ENCODE measurements around the gene DNM1. TPM values are rescaled to one million over a fixed set of nuclear protein-coding genes. Genes with fewer than 3 reads are reported as not detected.
"Not testable (repeated sequence)": the region's sequence is repeated elsewhere in the genome, so short reads cannot be mapped to it uniquely, and the experiment has no call there.

DNM1 gene
- polyA plus RNA-seq, 1 of the 3 experiments (the other 2 are of a cell fraction), result 35.7 TPM

- H3K9me2 ChIP-seq, result no peaks in the 10 kb centered on the region
- H3F3A ChIP-seq (replicated peaks; ENCODE audit: insufficient read depth), result no peaks in the 10 kb centered on the region
- H3K27ac ChIP-seq (ENCODE audit: low read depth in 2 of 2, low read length in 1 of 2), result no peak overlapping the region
- H3K79me2 ChIP-seq (ENCODE audit: insufficient read depth), result no peaks in the 10 kb centered on the region
- no peaks in the 10 kb centered on the region for H4K20me1 ChIP-seq (ENCODE audit: insufficient read depth)
- peaks cover 10 to 13% of the 10 kb centered on the region in 2 experiments for H3K36me3 ChIP-seq (replicated peaks in 1 of 2; ENCODE audit: control insufficient read depth in 1 of 2, insufficient read depth in 2 of 2, low read length in 1 of 2)
- no peaks in the 10 kb centered on the region for H3K27me3 ChIP-seq (ENCODE audit: insufficient read depth)
- POLR2A ChIA-PET, result no interaction called here
- H3K4me1 ChIP-seq (ENCODE audit: control insufficient read depth in 1 of 2, insufficient read depth in 2 of 2, low read depth in 1 of 2, low read length in 1 of 2), result no peaks in the 10 kb centered on the region
- DNase-seq, result no peak
- H3K9ac ChIP-seq, result no peak overlapping the region
- H3K9me3 ChIP-seq, result no peaks in the 10 kb centered on the region
- H3K4me2 ChIP-seq, result no peak overlapping the region
- CTCF ChIA-PET, result no interaction called here
- no peak for TF ChIP-seq POLR2AphosphoS5 (IDR thresholded peaks at IDR 0.05; ENCODE audit: low read depth, low read length)
- no peak for TF ChIP-seq GABPA (IDR thresholded peaks at IDR 0.05; ENCODE audit: low read depth)
- no peak for TF ChIP-seq NRF1 (IDR thresholded peaks at IDR 0.05; ENCODE audit: low read depth, low read length)
- no peak for TF ChIP-seq YY1 (IDR thresholded peaks at IDR 0.05; ENCODE audit: low read depth)
- no peak for TF ChIP-seq CHD2 (IDR thresholded peaks at IDR 0.05; ENCODE audit: low read length, partially characterized antibody)
- 93% methylated on average over 6 of the region's 7 CpGs for WGBS (ENCODE audit: low lambda C conversion rate)
- H3K4me3 ChIP-seq (ENCODE audit: low read depth in 2 of 2, low read length in 1 of 2), result no peak overlapping the region
- no peak overlapping the region for H2AFZ ChIP-seq (ENCODE audit: low read depth)
These were observed 21.7 kb downstream of the DNM1 start for GRCh38 chr9:128224877-128225276.

GRCh38 chr9:128225770-128226411 is 22.7 kb downstream of the DNM1 start:
- POLR2A ChIA-PET, result no interaction called here

GRCh38 chr9:128226412-128226801 is 23.2 kb downstream of the DNM1 start:
- CTCF ChIA-PET, result no interaction called here
- H3K4me2 ChIP-seq, result no peak overlapping the region
- no peaks in the 10 kb centered on the region for H3K27me3 ChIP-seq (ENCODE audit: insufficient read depth)
- POLR2A ChIA-PET, result no interaction called here
- H4K20me1 ChIP-seq (ENCODE audit: insufficient read depth), result no peaks in the 10 kb centered on the region
- no peak overlapping the region for H3K27ac ChIP-seq (ENCODE audit: low read depth in 2 of 2, low read length in 1 of 2)
- H3F3A ChIP-seq (replicated peaks; ENCODE audit: insufficient read depth), result no peaks in the 10 kb centered on the region
- no peaks in the 10 kb centered on the region for H3K9me2 ChIP-seq
- no peaks in the 10 kb centered on the region for H3K9me3 ChIP-seq
- no peak overlapping the region for H3K9ac ChIP-seq
- H3K4me3 ChIP-seq (ENCODE audit: low read depth in 2 of 2, low read length in 1 of 2), result no peak overlapping the region
- no peak for DNase-seq
- no peak overlapping the region for H2AFZ ChIP-seq (ENCODE audit: low read depth)
- whole genome bisulfite sequencing (ENCODE audit: low lambda C conversion rate), result 94% methylated on average over 5 of the region's 5 CpGs
- TF ChIP-seq TAF1 (IDR thresholded peaks at IDR 0.05; ENCODE audit: borderline replicate concordance, low read depth, low read length), result no peak
- TF ChIP-seq CTCF (IDR thresholded peaks at IDR 0.05), result no peak
- no peak for TF ChIP-seq MXI1 (IDR thresholded peaks at IDR 0.05; ENCODE audit: low read depth, low read length)
- TF ChIP-seq SMC3 (IDR thresholded peaks at IDR 0.05; ENCODE audit: low read depth, low read length), result no peak
- TF ChIP-seq TCF12 (IDR thresholded peaks at IDR 0.05), result no peak
- TF ChIP-seq FOSL2 (IDR thresholded peaks at IDR 0.05; ENCODE audit: borderline replicate concordance, low read depth), result no peak
- TF ChIP-seq JUND (IDR thresholded peaks at IDR 0.05), result no peak
- H3K4me1 ChIP-seq (ENCODE audit: control insufficient read depth in 1 of 2, insufficient read depth in 2 of 2, low read depth in 1 of 2, low read length in 1 of 2), result no peaks in the 10 kb centered on the region
- H3K36me3 ChIP-seq (replicated peaks in 1 of 2; ENCODE audit: control insufficient read depth in 1 of 2, insufficient read depth in 2 of 2, low read length in 1 of 2), result peaks cover 5 to 9% of the 10 kb centered on the region in 2 experiments
- no peaks in the 10 kb centered on the region for H3K79me2 ChIP-seq (ENCODE audit: insufficient read depth)

More at GRCh38 chr9:128225770-128226411, 22.7 kb downstream of the DNM1 start:
- Histone ChIP-seq H3K79me2 (ENCODE audit: insufficient read depth) (no peaks in the 10 kb centered on the region), H3K4me3 (ENCODE audit: low read depth in 2 of 2, low read length in 1 of 2) (no peak overlapping the region), H3K27me3 (ENCODE audit: insufficient read depth) (no peaks in the 10 kb centered on the region), H3K4me2 (no peak overlapping the region), H3K9me3 (no peaks in the 10 kb centered on the region), H3K9ac (no peak overlapping the region), H3K9me2 (no peaks in the 10 kb centered on the region), H3F3A (replicated peaks; ENCODE audit: insufficient read depth) (no peaks in the 10 kb centered on the region), H3K36me3 (replicated peaks in 1 of 2; ENCODE audit: control insufficient read depth in 1 of 2, insufficient read depth in 2 of 2, low read length in 1 of 2) (peaks cover 9 to 10% of the 10 kb centered on the region in 2 experiments), H4K20me1 (ENCODE audit: insufficient read depth) (no peaks in the 10 kb centered on the region), H3K4me1 (ENCODE audit: control insufficient read depth in 1 of 2, insufficient read depth in 2 of 2, low read depth in 1 of 2, low read length in 1 of 2) (no peaks in the 10 kb centered on the region), H2AFZ (ENCODE audit: low read depth) (no peak overlapping the region), H3K27ac (ENCODE audit: low read depth in 2 of 2, low read length in 1 of 2) (no peak overlapping the region)
- WGBS (ENCODE audit: low lambda C conversion rate), result 91% methylated on average over 19 of the region's 19 CpGs
- no peak for DNase-seq
- CTCF ChIA-PET, result no interaction called here
- TF ChIP-seq TCF12 (IDR thresholded peaks at IDR 0.05) (no peak), EZH2phosphoT487 (IDR thresholded peaks at IDR 0.05; ENCODE audit: borderline replicate concordance, low read depth) (no peak), YY1 (IDR thresholded peaks at IDR 0.05; ENCODE audit: low read depth) (no peak), SMC3 (IDR thresholded peaks at IDR 0.05; ENCODE audit: low read depth, low read length) (no peak)

GRCh38 chr9:128230897-128231296 is 27.7 kb downstream of the DNM1 start:
- H3K4me1 ChIP-seq (ENCODE audit: control insufficient read depth in 1 of 2, insufficient read depth in 2 of 2, low read depth in 1 of 2, low read length in 1 of 2); CTCF ChIA-PET; POLR2A ChIA-PET; DNase-seq; H3K79me2 ChIP-seq (ENCODE audit: insufficient read depth); H3K9ac ChIP-seq; H3K4me3 ChIP-seq (ENCODE audit: low read depth in 2 of 2, low read length in 1 of 2); H3K9me3 ChIP-seq; H2AFZ ChIP-seq (ENCODE audit: low read depth); H3K9me2 ChIP-seq; H3K36me3 ChIP-seq (replicated peaks in 1 of 2; ENCODE audit: control insufficient read depth in 1 of 2, insufficient read depth in 2 of 2, low read length in 1 of 2); H3K4me2 ChIP-seq; H3K27ac ChIP-seq (ENCODE audit: low read depth in 2 of 2, low read length in 1 of 2); H3K27me3 ChIP-seq (ENCODE audit: insufficient read depth); H3F3A ChIP-seq (replicated peaks; ENCODE audit: insufficient read depth); H4K20me1 ChIP-seq (ENCODE audit: insufficient read depth): not testable (repeated sequence)
- 96% methylated on average over 7 of the region's 7 CpGs for WGBS (ENCODE audit: low lambda C conversion rate)

Measured in SK-N-SH (cell line).